Liver (tissue), 2 donors: Measurements from ENCODE around the gene INO80.

Source experiments
- TF ChIP-seq, protein P1 (sequence below): IDR thresholded peaks from 2 replicates; pipeline ENCODE4 v1.6.1; 2016; ENCODE audit warnings: antibody characterized with exemption
- TF ChIP-seq, protein P2 (sequence below): fragments of 150-350 bp; IDR thresholded peaks from 2 replicates; pipeline ENCODE4 v1.5.1; 2017; ENCODE audit warnings: improper control_type of control experiment, low read depth, low read length; ENCODE audit not compliant: missing input control
- TF ChIP-seq, protein P3 (sequence below): IDR thresholded peaks from 2 replicates; pipeline ENCODE4 v1.6.1; 2016; ENCODE audit warnings: antibody characterized with exemption, mild to moderate bottlenecking
- TF ChIP-seq, protein P4 (sequence below): IDR thresholded peaks from 2 replicates; pipeline ENCODE4 v1.6.1; 2016; ENCODE audit warnings: antibody characterized with exemption
- donor health status: healthy.

DNA sequence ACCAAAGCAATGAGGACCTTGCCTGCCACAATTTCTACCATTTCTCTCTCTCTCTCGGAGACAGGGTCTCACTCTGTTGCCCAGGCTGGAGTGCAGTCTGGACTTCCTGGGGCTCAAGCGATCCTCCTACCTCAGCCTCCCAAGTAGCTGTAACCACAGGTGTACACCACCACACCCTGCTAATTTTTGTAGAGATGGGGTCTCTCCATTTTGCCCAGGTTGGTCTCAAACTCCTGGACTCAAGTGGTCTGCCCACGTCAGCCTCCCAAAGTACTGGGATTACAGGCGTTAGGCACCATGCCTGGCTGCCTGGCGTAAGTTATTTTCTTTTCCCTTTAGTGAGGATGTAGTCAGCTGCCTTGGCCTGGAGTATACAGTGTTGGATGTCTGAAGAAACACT lies 37.7 kb upstream of the INO80 start:
- TF ChIP-seq, protein P1, sequence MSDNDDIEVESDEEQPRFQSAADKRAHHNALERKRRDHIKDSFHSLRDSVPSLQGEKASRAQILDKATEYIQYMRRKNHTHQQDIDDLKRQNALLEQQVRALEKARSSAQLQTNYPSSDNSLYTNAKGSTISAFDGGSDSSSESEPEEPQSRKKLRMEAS, result no peak
- TF ChIP-seq, protein P2, sequence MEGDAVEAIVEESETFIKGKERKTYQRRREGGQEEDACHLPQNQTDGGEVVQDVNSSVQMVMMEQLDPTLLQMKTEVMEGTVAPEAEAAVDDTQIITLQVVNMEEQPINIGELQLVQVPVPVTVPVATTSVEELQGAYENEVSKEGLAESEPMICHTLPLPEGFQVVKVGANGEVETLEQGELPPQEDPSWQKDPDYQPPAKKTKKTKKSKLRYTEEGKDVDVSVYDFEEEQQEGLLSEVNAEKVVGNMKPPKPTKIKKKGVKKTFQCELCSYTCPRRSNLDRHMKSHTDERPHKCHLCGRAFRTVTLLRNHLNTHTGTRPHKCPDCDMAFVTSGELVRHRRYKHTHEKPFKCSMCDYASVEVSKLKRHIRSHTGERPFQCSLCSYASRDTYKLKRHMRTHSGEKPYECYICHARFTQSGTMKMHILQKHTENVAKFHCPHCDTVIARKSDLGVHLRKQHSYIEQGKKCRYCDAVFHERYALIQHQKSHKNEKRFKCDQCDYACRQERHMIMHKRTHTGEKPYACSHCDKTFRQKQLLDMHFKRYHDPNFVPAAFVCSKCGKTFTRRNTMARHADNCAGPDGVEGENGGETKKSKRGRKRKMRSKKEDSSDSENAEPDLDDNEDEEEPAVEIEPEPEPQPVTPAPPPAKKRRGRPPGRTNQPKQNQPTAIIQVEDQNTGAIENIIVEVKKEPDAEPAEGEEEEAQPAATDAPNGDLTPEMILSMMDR, result no peak
- TF ChIP-seq, protein P3, sequence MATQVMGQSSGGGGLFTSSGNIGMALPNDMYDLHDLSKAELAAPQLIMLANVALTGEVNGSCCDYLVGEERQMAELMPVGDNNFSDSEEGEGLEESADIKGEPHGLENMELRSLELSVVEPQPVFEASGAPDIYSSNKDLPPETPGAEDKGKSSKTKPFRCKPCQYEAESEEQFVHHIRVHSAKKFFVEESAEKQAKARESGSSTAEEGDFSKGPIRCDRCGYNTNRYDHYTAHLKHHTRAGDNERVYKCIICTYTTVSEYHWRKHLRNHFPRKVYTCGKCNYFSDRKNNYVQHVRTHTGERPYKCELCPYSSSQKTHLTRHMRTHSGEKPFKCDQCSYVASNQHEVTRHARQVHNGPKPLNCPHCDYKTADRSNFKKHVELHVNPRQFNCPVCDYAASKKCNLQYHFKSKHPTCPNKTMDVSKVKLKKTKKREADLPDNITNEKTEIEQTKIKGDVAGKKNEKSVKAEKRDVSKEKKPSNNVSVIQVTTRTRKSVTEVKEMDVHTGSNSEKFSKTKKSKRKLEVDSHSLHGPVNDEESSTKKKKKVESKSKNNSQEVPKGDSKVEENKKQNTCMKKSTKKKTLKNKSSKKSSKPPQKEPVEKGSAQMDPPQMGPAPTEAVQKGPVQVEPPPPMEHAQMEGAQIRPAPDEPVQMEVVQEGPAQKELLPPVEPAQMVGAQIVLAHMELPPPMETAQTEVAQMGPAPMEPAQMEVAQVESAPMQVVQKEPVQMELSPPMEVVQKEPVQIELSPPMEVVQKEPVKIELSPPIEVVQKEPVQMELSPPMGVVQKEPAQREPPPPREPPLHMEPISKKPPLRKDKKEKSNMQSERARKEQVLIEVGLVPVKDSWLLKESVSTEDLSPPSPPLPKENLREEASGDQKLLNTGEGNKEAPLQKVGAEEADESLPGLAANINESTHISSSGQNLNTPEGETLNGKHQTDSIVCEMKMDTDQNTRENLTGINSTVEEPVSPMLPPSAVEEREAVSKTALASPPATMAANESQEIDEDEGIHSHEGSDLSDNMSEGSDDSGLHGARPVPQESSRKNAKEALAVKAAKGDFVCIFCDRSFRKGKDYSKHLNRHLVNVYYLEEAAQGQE, result no peak
- TF ChIP-seq, protein P4, sequence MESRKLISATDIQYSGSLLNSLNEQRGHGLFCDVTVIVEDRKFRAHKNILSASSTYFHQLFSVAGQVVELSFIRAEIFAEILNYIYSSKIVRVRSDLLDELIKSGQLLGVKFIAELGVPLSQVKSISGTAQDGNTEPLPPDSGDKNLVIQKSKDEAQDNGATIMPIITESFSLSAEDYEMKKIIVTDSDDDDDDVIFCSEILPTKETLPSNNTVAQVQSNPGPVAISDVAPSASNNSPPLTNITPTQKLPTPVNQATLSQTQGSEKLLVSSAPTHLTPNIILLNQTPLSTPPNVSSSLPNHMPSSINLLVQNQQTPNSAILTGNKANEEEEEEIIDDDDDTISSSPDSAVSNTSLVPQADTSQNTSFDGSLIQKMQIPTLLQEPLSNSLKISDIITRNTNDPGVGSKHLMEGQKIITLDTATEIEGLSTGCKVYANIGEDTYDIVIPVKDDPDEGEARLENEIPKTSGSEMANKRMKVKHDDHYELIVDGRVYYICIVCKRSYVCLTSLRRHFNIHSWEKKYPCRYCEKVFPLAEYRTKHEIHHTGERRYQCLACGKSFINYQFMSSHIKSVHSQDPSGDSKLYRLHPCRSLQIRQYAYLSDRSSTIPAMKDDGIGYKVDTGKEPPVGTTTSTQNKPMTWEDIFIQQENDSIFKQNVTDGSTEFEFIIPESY, result no peak
